Globus pallidus (tissue), 1 donor: ENCODE results near the gene CXCL16.

Source experiments
- DNase-seq: peaks from one replicate; pipeline ENCODE4 v3.0.0-alpha.2; 2015; ENCODE audit warnings: low spot score

Gene CXCL16, protein sequence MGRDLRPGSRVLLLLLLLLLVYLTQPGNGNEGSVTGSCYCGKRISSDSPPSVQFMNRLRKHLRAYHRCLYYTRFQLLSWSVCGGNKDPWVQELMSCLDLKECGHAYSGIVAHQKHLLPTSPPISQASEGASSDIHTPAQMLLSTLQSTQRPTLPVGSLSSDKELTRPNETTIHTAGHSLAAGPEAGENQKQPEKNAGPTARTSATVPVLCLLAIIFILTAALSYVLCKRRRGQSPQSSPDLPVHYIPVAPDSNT

DNA sequence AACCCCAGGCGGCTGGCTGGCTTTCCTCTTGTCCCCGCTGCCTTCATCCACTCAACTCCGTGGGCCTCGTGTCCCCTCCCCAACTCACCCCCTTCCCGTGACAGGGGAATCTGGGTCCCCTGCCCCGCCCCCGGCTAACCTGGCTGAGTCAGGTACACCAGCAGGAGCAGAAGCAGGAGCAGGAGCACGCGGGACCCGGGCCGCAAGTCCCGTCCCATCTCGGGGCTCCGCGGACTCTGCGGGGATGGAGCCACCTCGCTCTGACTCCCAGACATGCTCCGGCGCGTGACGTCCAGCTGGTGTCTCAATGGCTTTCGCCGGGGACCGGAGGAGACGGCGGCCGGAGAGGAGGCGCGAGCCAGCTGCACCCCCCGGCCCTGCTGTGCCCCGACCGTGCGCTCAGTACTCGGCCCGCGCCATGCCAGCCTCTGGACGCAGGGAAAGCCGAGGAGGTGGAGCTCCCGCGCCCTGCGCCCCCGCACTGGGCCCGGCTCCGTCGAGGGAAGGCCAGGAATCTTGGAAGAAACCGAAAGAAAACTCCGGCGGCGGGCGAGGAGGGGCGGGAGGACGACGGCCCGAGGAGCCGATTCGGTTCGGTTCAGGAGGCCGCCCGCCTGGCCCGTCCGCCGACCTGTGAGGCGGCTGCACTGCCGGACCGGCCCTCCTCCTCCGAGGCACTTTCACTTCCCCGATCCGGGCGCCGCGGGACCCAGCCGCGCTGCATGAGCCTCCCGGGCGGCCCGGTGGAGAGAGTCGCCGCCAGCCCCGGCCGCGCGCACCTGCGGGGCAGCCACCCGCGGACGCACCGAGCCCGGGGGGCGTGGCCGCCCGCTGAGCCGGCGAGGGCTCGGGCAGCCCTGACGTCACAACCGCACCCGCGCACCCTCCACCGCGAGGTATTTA lies at the start of gene CXCL16, which contains the start of gene ZMYND15:
Gene CXCL16, minus strand, starts transcription at position 807 of the 903 bp plus-strand sequence. Its CDS starts 589 bp downstream, at position 218.
Gene ZMYND15, plus strand, starts transcription at position 712 of the 903 bp plus-strand sequence. CDS start 716 bp downstream, outside the sequence.
- DNase-seq, result no peak

DNA sequence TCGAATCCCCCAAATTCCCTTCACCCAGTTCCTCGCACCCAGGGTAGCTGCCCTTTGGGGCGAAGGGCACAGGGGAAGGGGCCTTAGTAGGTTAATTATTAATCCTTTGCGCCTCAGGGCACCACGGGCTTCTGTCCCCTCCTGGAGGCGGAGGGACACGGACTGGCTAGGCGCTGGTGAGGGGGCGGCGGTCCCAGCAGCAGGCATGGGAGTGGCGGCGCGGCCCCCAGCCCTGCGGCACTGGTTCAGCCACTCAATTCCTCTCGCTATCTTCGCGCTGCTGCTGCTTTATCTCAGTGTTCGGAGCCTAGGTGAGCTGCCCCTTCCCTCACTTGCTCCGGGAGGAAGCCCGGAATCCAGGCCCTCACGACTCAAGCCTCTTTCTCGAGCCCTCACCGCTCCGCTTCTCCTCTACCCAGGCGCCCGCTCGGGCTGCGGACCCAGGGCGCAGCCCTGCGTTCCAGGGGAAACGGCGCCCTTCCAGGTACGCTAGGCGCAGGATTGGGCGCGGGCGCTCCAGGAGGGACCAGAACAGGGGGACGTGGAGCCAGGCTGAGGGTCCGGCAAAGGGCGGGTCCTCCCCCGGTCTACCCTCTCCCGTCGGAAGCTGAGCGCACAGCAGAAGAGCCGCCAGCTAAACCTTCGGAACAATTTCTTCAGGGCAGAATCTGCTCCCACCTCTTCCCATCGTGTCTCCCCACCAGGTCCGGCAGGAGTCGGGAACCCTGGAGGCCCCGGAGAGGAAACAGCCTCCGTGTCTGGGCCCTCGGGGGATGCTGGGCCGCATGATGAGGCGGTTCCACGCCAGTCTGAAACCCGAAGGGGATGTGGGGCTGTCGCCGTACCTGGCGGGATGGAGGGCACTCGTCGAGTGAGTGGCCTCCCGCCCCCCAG lies 49.3 kb upstream of the CXCL16 start, which contains the start of gene GLTPD2:
Gene GLTPD2, plus strand, starts transcription at position 158 of the 894 bp plus-strand sequence. Its CDS starts 48 bp downstream, at position 206.
- no peak for DNase-seq

DNA sequence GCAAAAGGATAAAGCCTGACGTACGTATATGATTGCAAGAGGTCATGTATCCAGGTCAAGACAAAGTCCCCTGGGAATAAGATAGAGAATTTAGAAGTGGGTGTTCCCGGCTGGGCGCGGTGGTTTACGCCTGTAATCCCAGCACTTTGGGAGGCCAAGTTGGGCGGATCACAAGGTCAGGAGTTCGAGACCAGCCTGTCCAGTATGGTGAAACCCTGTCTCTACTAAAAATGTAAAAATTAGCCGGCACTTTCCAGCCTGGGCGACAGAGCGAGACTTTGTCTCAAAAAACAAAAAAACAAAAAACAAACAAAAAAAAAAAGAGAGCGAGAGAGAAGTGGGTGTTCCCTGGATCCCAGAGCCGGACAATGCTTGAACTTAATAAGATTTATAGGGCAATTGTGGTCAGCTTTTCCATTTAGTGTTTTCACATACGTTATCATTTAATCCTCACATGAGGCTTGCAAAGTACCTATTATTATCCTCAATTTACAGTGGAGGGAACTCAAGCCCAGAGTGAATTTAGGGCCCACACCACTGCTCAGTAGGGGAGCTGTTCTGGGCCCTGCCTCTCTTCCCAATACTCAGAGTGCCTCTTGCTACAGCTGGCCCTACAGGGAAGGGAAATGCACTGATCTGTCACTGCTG lies 48.6 kb upstream of the CXCL16 start:
- DNase-seq, result no peak

DNA sequence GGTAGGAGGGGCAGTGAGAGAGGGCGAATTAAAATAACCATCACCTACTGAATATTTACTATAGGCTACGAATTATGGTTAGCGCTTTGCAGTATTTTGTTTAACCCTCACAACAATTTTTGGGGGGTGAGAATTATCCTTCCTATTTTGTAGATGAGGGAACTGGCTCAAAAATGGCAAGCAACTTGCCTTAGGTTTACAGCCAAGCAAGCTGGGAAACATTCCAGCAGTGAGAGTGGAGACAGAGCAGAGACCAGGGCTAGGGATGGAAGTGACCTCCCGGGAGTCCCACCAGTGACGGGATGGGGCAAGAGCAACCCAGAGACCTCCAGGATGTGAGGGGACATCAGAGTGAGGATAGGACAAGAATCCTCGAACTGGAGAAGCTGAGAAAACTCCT lies 46.8 kb upstream of the CXCL16 start:
- DNase-seq, result peak; percentile 26

DNA sequence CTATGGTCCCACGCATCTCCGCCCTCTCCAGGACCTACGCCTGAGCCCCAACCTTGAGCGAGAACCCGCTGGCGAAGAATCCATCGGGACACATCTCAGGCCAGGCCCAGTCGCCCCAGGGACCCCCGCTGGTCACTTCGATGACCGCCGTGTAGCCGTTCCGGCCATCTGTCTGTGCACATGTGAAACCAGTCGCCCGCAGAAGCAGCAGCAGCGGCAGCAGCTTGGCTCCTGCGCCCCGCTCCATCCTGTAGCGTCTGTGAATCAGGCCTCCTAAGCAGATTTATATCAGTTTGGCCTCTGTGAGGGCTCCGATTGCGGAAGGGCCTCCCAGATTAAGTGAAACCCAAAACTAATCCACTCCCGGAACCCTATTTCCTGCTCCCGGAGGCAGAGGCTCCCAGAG lies 46.4 kb upstream of the CXCL16 start, which contains the start of gene VMO1:
Gene VMO1, minus strand, starts transcription at position 259 of the 406 bp plus-strand sequence. Its CDS starts 12 bp downstream, at position 247.
- DNase-seq, result peak; percentile 19

DNA sequence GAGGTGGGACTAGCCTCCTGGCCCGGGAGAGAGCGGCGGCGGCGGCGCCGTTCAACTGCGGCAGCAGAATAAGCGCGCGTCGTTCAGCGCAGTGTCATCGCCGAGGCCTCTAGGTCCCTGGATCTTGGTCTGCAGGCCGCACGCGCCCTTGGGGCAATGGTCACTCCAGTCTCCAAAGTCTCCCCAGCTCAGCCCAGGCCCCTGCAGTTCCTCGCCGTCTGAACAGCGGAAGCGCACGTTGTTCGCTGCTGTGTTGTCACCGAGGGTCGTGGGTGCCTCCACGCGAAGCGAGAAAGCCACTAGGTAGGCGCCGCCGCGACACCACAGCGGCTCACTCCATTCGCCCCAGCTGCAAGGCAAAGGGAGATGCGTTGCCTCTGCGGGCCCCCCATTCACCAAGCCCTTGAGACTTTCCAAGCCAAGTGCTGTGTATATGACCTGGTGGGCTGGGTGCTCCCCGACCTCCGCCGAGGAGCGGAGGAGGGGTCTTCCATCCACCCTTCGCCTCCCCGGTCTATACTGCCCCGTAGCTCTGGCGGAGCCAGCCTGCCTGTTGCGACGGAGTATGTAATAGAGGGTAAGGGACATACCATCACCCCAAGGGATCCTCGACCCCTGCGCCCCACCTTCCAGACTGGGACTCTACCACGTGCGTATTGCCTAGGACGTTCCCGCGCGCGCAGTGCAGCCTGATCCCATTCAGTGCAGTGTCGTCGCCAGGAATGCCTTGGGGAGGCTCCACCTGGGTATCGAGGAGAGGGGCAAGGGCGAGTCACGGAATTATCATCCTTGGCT lies 45.8 kb upstream of the CXCL16 start:
- no peak for DNase-seq

DNA sequence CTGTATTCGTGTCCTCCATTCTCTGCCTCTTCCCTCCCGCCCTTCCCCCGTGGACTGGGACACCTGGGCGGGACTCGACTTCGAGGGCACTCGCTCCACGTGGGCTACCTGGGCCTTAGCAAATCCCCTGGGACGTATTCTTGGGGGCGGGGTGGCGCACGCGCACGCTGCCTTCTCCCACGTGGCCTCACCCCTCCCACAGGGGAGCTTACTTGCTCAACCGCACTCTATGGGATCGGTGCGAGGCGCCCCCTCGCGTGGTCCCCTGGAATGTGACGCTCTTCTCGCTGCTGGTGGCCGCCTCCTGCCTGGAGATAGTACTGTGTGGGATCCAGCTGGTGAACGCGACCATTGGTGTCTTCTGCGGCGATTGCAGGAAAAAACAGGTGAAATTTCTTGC lies 42.9 kb upstream of the CXCL16 start:
- DNase-seq, result no peak

DNA sequence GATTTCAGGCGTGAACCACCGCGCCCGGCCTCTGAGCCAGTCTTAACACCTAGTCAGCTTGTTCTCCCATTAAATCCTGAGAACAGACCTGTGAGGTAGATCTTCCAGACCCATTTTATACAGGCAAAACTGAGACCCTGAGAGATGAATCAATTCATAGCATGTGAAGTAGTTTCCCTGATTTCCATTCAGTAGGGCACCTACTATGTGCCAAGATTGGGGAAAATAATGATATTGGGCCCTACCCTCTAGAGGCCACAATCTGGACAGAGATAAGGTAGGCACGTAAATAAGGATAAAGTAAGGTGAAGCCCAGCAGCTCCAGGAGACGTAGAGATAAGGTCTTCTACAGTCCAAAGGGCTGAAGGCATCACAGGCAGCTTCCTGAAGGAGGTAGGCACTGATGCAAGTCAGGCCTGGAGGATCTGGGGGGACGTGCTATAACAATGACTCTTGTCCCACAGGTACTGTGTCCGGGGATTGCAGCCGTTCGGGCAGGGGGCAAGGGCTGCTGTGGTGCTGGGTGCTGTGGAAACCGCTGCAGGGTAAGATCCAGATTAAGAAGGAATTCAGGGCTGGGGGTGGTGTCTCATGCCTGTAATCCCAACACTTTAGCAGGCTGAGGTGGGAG lies 40.7 kb upstream of the CXCL16 start:
- DNase-seq, result no peak

DNA sequence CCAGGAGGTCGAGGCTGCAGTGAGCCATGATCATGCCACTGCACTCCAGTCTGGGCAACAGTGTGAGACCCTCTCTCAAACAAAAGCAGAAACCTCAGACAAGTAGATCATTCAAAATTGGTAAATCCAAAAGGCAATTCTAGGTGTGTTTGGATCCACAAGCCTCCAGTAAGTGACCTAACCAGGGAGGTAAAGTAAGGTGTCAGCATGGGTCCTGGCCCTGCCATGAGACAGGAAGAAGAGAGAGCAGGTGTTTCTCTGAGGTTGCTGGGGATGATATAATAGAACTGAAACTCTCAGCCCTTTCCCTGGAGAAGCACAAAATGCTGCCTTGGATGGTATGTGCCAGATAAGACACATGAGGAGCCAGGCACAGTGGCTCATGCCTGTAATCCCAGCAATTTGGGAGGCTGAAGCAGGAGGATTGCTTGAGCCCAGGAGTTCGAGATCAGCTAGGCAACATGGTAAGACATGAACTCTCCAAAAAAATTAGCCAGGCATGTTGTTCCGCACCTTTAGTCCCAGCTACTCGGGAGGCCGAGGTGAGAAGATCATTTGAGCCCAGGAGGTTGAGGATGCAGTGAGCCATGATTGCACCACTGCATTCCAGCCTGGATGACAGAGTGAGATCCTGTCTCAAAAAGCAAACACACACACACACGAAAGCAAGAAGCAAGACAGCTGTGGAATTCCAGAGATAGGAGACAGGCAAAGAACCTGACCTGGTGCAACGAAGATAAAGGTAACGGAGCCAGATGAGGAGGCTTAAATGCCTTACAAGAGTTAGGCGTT lies 38.4 kb upstream of the CXCL16 start:
- no peak for DNase-seq

DNA sequence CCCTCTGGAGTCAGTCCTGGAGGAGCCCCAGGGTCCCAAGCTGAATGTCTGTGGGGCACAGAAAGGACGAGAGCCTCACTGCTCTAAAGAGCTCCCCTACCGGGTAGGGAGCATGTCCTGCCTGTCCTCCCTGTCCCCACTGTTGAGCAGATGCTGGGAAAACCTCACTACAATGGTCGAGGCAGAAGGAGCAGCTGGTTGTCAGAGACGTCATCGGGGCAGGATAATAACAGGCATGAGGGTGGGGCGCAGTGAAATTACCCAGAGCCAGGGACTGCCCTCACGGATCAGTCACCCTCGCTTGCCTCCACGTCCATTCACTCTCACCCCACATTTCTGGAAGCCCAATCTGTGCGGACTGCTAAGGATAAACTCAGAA lies 32.5 kb upstream of the CXCL16 start:
- no peak for DNase-seq

DNA sequence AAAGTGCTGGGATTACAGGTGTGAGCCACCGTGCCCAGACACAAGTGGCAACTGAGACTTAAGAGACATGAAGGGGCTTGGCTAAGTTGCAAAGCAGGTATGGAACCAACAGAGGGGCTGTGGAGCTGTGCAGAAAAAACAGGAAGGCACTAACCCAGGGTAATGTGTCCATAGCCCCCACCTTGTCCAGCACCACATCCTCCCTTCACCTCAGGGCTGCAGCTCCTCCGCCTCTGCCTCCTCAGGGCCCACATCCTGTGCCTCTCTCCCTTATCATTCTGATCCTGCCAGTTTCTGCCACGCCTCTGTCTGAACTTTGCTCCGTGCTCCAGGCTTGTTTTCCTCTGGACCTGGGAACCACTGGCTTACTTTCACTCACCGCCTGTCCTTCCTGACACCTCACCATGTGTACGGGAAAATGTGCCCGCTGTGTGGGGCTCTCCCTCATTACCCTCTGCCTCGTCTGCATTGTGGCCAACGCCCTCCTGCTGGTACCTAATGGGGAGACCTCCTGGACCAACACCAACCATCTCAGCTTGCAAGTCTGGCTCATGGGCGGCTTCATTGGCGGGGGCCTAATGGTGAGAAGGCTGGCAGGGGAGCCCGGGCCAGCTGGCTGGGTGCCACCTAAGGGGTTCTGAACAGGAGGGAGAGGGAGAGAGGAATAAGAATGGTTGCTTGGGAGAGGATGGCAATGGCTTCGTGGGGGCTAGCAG lies 31.9 kb upstream of the CXCL16 start, which contains the start of gene TM4SF5:
Gene TM4SF5, plus strand, starts transcription at position 368 of the 716 bp plus-strand sequence. Its CDS starts 37 bp downstream, at position 405.
- no peak for DNase-seq

DNA sequence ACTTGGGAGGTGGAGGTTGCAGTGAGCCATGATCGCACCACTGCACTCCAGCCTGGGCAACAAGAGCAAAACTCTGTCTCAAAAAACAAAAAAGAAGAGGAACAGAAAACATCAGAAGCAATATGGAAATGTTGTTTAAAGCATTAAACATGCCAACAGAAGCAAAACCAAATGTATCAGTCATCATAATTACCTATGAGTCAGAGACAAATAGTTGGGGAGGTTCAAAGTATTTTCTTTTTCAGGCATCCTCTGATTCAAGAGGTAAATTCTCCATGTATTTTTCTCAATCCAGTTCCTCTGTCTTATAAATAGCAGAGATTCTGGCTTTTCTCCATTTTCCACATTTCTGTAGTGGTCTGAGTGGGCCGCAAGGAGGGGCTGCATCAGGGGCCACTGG lies 29.9 kb upstream of the CXCL16 start:
- DNase-seq, result no peak

DNA sequence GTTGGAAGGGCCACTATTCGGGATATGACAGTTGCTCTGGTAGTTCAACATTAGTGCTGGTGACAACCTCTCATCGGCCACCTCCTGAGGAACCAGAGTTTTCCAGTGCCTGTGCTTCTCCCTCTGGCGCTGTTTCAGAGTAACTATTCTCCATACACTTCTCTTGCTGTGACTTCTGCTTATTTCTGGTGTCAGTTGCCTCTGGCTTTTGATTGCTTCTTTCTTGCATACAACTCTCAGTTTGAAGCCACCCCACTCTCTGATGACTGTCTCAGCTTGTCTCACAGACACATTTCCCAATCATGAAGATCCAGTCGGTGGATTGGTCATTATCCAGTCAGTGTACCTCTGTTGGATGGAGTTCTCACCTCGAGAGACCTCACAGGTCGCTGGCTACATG lies 28.6 kb upstream of the CXCL16 start:
- no peak for DNase-seq

DNA sequence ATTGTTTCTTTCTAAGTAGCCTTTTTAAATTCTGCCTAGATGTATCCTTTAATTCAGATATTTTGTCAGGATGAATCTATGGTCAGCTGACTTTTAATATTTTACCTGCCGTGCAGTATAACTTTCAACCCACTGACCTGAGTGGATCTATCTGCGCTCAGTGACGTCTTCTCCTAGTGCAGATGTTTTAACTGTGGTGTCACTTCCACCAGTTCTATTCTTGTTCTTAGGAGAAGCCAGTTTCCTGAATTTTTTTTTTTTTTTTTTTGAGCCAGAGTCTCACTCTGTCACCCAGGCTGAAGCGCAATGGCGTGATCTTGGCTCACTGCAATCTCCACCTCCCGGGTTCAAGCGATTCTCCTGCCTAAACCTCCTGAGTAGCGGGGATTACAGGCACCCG lies 27.0 kb upstream of the CXCL16 start:
- no peak for DNase-seq

DNA sequence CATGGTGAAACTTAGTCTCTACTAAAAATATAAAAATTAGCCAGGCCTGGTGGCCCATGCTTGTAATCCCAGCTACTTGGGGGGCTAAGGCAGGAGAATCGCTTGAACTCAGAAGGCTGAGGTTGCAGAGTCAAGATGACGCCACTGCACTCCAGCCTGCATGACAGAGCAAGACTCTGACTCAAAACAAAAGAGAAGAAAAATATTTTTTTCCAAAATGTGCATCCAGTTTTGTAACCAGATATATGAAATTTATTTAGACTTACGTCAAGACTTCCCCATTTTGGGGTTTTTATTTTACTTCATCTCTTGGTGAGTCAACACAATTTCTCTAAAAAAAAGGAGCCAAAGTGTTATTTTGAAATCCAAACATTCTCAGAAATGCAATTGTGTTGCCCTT lies 26.5 kb upstream of the CXCL16 start:
- no peak for DNase-seq

DNA sequence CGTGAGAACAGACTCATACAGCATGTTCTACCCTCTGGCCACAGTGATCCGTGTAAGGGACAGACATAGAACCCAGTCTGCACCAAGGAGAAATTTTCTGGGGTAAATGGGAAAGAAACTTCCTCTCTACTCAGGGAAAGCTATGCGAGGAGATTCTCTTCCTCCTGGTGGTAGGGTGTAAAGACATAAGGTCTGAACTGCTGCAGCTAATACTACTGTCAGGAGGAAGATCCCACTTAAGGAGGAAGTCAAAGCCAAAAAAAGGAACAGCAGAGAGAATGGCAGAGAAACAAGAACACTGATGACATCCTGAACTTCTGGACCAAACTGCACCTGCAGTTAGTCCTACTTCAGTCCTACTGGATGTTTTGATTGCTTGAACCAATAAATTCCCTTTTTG lies 24.9 kb upstream of the CXCL16 start:
- peak; percentile 64 for DNase-seq

DNA sequence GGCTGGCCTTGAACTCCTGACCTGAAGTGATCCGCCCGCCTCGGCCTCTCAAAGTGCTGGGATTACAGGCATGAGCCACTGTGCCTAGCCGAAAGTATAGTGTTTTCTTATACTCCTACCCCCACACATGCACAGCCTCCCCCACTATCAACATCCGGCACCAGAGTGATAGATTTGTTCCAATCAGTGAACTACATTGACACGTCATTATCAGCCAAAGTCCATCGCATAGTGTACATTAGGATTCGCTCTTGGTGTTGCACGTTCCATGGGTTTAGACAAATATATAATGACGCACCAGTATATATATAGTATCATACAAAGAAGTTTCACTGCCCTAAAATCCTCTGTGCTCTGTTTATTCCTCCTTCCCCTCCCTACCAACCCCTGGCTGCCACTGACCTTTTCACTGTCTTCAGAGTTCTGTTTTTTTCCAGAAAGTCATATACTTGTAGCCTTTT lies 20.1 kb upstream of the CXCL16 start:
- DNase-seq, result no peak

DNA sequence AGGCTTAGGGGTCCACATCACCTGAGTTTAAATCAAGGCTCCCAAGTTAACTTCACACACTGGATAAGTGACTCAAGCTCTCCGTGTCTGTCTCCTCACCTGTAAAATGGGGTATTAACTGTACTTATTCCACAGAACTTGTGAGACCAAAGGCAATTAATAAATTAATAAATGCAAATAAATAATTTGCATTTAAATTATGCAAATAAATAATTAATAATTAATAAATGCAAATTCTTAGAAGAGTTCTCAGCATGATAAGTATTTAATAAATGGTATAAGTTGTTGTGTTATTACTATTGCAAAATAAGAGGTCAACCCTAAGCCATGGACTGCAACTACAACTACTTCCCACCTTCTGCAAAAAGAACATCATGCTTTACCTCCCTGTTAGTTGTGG lies 13.7 kb upstream of the CXCL16 start:
- DNase-seq, result no peak
